IPS-NIHi7 (cell line): Measurements from ENCODE around the gene MAPK8IP3.

ENCODE experiments used
- DNase-seq: peaks from one replicate; pipeline ENCODE4 v3.0.0; 2012; ENCODE audit warnings: mixed read lengths; ENCODE audit errors: extremely low spot score

Gene MAPK8IP3

GRCh38 chr16:1774448-1774780, 68.4 kb downstream of the MAPK8IP3 start:
- DNase-seq, result no peak

GRCh38 chr16:1775006-1775845, 69.2 kb downstream of the MAPK8IP3 start:
- DNase-seq, result no peak

DNA sequence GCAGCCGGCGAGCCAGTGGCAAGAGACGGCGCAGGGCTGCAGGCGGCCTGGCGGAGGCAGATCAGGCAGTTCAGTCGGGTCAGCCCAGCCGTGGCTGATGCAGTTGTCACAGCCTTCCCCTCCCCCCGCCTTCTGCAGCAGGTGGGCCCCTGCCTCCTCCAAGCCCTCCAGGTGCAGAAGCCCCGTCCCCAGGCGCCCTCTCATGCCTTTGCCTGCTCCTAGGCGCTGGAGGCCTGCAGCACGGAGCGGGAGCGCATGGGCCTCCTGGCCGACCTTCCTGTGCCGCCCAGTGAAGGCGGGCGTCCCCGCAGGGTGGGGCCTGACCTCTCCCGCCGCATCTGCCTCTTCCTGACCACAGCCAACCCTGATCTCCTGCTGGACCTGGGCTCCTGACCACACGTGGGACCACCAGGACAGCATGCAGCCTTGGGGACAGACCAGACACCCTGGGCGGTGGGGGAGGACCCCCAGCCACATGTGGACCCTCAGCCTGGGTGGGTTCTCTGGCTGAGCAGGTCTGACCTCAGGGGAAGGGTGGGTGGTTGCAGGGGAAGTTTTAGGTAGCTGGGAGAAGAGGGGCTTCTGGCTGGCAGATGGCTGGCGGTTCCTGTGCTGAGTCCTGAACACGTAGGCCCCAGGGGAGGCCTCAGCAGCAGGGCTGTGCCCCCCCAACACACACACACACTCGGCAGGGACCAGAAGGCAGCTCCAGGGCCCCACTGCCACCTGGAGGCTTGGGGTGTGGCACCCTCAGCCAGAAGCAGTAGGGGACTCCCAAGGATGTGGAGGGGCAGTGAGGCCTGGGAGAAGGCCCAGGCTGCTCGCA, 70.1 kb downstream of the MAPK8IP3 start:
- DNase-seq, result no peak

GRCh38 chr16:1776672-1776955, 70.6 kb downstream of the MAPK8IP3 start:
- DNase-seq, result no peak

DNA sequence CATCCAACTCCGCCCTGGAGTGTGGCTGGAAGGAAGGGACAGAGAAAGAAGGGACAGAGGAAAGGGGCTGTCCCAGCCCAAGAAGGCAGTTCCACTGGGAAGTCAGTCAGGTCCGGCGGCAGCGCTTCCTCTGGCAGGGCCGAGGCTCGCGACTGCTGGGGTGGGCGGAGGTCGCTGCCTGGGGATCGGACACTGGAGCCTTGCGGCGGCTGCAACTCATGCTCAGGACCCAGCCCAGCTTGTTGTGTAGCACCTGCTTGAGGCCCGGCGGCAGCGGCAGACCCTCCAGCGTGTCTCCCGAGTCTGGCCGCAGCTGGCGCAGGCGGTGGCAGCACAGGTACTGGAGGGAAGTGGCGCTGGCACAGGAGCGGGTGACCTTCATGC, 71.0 kb downstream of the MAPK8IP3 start:
- DNase-seq, result no peak

GRCh38 chr16:1777375-1778199, 71.6 kb downstream of the MAPK8IP3 start:
- no peak for DNase-seq

- no peak for DNase-seq
Measured at GRCh38 chr16:1778200-1779179, 72.5 kb downstream of the MAPK8IP3 start.

- no peak for DNase-seq
Measured at GRCh38 chr16:1779234-1779701, 73.3 kb downstream of the MAPK8IP3 start.

- DNase-seq, result no peak
Measured at GRCh38 chr16:1779741-1780676, 74.0 kb downstream of the MAPK8IP3 start.

DNA sequence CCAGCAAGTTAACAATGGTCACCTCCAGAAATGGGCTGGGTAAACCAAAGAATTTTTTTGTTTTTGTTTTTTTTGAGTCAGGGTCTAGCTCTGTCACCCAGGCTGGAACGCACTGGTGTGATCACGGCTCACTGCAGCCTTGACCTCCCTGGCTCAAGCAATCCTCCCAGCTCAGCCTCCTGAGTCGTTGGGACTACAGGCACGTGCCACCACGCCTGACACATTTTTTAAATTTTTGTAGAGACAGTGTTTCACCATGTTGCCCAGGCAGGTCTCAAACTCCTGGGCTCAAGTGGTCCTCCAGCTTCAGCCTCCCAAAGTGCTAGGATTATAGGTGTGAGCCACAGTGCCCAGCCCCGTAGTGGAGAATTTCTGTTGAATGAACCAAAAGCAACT, 74.7 kb downstream of the MAPK8IP3 start:
- DNase-seq, result no peak

- DNase-seq, result no peak
Measured at GRCh38 chr16:1781254-1781653, 75.3 kb downstream of the MAPK8IP3 start.

DNA sequence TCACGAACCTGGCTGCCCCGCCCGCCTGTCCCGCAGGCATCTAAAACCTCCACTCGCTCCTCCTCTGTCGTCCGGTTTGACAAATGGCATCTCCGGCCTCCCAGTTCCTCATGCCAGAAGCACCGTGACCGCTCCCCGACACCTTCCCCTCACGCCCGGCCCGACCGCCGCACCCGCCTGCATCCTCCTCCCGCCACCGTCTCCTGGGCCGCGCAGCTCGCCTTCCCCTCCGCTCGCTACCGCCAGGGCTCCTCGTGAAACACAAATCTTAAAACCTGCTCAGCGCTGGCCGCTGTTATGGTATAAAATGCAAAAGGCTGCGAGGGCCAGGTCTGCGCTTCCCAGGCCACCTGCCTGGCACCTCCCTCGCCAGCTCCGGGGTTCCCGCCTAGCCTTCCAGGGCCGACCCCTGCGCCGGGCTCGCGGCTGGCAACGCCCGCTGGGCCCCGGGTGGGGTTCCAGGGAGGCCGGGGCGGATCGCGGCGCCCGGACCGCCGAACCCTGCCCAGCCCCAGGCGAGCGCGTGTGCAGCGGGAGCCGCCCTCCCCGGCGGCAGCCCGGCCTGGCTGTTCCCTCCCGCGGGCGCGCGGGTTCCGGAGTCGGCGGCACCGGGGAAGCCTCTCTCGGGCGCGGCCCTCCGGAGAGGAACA, 75.9 kb downstream of the MAPK8IP3 start:
- no peak for DNase-seq

DNA sequence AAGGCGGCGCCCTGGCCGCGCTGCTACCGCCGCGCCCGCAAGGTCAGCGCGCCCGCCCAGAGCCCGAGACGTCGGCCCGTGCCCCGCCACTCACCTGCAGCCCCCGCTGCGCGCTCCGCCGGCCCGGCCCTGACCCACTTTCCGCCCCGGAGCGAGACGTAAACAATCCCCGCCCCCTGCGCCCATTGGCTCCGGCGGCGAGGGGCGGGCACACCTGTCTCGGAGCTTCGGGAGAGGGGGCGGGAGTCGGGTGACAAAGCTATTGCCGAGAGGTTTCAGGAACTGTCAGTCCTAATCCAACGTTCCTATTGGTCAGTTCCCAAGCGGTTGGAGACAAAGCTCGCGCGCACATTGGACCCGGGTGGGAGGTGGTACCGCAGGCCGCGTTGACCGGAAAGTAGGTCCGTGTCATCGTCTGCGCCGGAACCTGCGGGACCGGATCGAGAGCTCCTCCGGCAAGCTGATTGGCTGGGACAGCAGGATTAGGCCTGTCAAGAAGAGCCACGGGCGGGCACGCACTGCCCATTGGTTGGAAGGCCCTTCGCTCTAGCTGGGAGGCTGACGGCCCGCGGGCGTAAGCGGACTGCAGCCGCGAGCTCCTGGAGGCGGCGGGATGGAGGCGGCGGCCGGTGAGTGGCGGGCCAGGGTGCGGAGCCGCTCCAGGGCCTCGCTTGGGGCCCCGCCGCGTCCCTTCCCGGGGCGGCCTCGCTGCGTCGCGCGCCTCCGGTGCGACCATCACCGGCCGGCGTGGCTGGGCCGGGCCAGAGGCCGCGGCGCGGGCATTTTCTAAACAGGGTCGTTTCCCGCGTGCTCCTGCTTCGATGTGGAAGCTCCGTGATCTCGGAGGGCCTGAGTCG, 76.6 kb downstream of the MAPK8IP3 start, which contains the start of the genes NUBP2 and SPSB3:
Gene NUBP2 (plus strand): TSS at position 553 of the 857 bp plus-strand sequence. CDS start 61 bp downstream, at position 614.
Gene SPSB3 (minus strand): TSS at position 164 of the 857 bp plus-strand sequence. CDS start 1,088 bp downstream, outside the sequence.
- peak; percentile 100 for DNase-seq

GRCh38 chr16:1784977-1785845, 79.2 kb downstream of the MAPK8IP3 start:
- DNase-seq, result no peak

- DNase-seq, result no peak
Measured at GRCh38 chr16:1785846-1786170, 79.8 kb downstream of the MAPK8IP3 start.

GRCh38 chr16:1786242-1787055, 80.5 kb downstream of the MAPK8IP3 start:
- no peak for DNase-seq

- DNase-seq, result no peak
Measured at GRCh38 chr16:1787056-1787321, 81.0 kb downstream of the MAPK8IP3 start.
